ENCODE measurements around the gene CLEC18C.
A peak's percentile ranks its signal among the peaks of the same experiment; 100 is the strongest.
"Not testable (repeated sequence)": the region's sequence is repeated elsewhere in the genome, so short reads cannot be mapped to it uniquely, and the experiment has no call there.

CLEC18C gene

DNA sequence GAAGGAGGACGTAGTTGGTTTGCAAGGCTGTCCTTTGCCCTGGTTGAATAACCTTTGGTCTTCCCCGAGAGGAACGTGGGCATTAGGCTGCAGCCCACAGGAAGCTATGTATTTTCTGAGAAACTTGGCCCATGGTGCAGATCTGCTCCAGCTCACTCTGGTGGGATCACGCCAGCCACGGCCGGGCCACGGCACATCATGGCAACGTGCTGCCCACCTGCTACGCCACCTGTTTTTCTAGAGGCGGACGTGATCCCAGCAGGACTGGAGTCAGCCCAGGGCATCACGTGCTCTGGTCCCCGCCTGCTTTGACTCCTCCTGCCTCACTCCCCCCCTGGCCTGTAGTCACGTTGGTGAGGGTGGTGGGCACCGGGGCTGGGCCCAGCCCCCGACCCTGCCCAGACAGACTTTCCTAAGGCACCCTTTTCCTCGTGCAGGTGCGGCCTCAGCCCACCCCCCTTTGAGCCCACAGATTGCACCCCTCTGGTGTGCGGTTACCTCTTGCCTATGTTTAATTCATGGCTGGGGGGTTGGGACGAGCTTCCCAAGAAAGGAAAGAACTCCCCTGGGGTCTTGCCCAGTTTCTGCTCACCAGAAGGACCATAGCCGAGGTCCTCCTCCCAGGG lies at the start of gene CLEC18C:
CLEC18C (plus strand) TSS at position 576 of the 626 bp plus-strand sequence. CDS start 492 bp downstream, outside the sequence.
- DNase-seq: not testable (repeated sequence)

DNA sequence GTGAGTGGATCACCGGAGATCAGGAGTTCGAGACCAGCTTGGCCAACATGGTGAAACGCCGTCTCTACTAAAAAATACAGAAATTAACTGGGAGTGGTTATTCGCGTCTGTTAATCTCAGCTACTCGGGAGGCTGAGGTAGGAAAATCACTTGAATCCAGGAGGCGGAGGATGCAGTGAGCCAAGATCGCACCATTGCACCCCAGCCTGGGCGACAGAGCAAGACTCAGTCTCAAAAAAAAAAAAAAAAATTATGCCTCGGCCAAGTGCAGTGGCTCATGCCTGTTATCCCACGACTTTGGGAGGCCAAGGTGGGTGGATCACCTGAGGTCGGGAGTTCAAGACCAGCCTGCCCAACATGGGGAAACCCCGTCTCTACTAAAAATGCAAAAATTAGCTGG lies 49.8 kb upstream of the CLEC18C start:
- not testable (repeated sequence) for DNase-seq

DNA sequence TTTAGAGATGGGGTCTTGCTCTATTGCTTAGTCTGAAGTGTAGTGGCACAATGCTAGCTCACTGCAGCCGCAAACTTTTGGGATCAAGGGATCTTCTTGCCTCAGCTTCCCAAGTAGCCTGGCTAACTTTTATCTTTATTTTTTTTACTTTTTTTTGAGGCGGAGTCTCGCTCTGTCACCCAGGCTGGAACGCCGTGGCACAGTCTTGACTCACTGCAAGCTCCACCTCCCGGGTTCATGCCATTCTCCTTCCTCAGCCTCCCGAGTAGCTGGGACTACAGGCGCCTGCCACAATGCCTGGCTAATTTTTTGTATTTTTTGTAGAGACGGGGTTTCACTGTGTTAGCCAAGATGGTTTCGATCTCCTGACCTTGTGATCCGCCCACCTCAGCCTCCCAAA lies 47.4 kb upstream of the CLEC18C start:
- DNase-seq: not testable (repeated sequence)

DNA sequence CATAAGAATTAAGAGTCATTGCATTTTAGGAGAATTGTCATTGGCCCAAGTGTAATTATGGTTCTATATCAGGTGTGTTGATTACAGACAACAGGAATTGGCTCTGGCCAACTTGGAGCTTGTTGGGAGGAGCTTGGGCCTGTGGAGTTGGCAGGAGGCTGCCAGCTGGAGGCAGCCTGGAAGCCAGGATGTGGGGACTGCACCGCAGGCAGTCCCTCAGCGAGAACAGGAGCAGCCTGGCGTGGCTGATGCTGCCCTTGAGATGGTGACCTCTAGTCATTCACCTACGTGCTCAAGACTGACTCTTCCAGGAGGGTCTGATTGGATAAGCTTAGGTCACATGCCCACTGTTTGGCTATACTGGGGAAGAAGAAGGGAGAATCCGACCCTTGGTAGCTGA lies 45.9 kb upstream of the CLEC18C start:
- not testable (repeated sequence) for DNase-seq

DNA sequence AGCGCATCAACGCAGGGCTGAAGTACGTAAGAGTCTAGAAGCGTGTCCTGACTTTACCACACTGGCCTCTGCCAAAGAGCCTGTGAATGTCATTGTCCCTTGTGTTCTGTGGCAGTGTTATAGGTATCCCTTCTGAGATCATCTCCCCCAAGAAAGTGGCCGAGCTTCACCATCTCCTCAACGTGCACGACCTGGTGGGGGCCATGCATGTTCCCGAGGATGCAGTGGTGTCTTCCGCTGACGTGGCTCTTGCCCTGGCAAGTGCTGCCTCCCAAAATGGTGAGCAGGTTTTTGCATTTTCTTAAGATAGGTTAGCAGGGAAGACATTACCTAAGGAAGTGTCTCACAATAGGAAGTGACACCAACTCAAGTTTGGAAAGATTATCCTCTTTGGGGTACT lies 44.7 kb upstream of the CLEC18C start:
- not testable (repeated sequence) for DNase-seq

DNA sequence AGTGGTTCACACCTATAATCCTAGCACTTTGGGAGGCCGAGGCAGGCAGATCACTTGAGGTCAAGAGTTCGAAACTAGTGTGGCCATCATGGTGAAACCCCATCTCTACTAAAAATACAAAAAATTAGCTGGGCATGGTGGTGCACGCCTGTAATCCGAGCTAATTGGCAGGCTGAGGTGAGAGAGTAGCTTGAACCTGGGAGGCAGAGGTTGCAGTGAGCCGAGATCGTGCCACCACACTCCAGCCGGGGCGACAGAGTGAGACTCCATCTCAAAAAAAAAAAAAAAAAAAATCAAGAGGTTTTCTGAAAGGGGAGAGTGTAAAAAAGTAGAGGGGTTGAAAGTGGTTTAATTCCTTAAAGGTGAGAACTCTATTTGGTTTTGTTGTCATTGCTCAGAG lies 37.8 kb upstream of the CLEC18C start:
- not testable (repeated sequence) for DNase-seq

DNA sequence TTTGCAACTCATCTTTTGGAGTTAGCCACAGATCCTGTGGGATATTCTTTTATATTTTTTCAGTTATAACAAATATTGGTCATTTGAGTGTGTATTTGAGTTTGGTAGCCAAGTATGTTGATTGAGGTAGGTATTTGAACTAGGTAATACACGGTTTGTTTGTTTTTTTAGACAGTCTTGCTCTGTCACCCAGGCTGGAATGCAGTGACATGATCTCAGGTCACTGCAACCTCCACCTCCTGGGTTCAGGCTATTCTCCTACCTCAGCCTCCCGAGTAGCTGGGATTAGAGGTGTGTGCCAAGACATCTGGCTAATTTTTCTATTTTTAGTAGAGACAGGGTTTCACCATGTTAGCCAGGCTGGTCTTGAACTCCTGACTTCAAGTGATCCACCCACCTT lies 37.0 kb upstream of the CLEC18C start:
- not testable (repeated sequence) for DNase-seq

DNA sequence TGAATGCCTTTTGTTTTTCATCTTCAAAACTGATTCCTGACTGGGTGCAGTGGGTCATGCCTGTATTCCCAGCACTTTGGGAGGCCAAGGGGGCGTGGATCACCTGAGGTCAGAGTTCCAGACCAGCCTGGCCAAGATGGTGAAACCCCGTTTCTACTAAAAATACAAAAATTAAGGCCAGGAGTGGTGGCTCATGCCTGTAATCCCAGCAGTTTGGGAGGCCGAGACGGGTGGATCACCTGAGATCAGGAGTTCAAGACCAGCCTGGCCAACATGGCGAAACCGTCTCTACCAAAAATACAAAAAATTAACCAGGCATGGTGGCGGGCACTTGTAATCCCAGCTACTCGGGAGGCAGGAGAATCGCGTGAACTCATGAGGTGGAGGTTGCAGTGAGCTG lies 30.8 kb upstream of the CLEC18C start:
- DNase-seq: not testable (repeated sequence)

DNA sequence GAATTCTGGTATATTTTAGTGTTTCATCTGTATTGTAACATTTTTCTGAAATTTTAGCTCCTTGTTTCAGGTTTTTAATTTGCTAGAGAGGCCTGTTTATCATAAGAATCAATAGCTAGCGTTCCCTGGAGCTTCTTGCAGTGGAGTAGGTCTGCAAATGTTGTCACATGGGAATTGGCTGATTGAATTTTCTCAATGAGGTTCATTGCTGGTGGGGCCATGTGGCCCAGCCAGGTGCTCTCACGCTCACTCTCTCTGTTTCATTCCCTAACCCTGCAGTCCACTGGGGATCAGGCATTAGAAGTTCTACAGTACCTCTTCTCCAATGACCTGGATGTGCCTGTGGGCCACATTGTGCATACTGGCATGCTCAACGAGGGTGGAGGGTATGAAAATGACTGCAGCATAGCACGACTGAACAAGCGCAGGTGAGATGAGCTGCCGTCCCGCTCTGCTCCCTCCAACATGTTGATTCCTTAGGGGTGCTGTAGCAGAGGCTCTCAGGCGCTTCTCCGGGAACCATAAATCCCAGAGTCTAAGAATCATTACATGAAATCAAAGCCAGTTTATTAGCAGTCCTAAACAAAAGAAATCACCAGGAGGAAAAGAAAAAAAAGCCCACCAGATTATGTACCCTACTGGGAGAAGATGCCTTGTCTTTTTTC lies 30.2 kb upstream of the CLEC18C start:
- DNase-seq: not testable (repeated sequence)

DNA sequence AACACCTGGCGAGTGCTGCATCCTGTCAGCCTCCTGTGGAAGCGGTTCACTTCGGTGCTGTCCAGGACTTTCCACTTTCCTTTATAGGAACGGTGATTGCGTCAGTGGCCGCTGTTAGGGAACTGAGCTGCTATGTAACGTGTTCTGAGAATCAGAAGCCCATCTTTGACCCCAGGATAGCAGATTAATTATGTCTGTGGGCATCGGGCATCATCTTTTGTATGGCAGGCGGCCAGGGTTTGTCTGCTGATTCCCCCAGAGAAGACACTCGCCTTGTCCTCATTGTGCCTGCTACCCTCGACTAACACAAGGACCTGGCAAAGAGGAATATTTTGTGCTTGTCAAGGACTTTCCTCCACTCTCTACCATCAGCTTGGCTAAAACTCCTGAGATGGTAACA lies 25.7 kb upstream of the CLEC18C start:
- not testable (repeated sequence) for DNase-seq

DNA sequence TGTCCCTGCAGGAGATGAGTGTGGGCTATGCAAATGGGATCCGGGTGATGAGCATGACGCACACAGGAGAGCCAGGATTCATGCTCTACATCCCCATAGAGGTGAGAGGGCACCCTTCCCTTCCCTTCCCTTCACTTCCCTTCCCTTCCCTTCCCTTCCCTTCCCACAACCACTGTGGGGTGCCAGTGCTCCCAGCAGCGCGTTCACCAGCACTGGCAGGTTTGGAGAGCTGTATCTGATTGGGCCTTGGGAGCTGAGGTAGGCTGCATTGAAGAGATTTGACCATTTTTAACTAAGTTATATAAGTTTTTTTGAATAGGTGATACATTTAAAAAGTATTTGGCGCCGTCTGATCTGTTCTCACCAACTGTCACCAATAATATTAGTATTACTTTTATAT lies 25.1 kb upstream of the CLEC18C start:
- DNase-seq: not testable (repeated sequence)

DNA sequence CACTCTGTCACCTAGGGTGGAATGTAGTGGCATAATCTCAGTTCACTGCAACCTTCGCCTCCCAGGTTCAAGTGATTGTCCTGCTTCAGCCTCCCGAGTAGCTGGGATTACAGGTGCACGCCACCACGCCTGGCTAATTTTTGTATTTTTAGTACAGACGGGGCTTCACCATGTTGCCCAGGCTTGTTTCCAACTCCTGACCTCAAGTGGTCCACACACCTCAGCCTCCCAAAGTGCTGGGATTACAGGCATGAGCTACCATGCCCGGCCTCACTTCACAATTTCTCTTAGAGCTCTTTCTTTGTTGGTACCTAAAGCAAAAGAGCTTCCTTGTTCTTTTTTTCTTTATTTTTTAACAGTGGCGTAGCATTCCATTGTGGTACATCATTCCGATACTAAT lies 24.3 kb upstream of the CLEC18C start:
- not testable (repeated sequence) for DNase-seq

DNA sequence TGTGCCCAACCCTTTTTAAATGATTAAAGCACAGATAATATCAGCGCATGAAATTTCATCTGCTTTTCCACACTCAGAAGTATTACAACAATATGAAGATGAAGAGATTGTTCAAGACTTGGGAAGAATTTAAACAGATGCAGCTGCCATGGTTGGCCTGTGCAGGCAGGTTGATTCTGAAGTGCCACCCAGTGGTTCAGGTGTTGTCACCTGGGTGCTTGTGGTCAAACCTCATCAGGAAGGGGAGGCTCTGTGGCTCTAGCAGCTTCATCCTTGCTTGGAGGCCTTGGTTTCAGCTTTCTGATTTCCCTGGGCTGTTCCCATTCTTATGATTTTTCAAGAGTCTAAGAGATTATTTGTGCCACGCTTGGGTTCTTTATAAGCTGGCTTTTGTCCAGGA lies 22.2 kb upstream of the CLEC18C start:
- peak; percentile 18 for DNase-seq

DNA sequence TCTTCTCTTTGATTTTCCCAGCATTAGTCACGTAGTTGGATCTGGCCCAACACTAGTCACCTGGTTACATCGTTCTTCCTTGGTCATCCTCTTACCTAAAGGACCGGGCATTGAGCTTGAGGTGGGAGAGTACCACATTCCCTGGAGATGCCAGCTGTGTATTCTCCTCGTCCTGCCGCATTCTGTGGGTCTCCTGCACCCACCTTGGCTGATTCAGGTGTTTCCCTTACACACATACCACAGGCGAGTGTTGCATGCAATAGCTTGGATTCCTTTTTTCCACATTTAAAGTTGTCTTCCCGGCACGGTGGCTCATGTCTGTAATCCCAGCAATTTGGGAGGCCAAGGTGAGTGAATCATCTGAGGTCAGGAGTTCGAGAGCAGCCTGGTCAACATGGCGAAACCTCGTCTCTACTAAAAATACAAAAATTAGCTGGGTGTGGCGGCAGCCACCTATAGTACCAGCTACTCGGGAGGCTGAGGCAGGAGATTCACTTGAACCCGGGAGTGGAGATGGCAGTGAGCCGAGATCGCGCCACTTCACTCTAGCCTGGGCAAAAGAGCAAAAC lies 21.6 kb upstream of the CLEC18C start:
- peak; percentile 19 for DNase-seq

DNA sequence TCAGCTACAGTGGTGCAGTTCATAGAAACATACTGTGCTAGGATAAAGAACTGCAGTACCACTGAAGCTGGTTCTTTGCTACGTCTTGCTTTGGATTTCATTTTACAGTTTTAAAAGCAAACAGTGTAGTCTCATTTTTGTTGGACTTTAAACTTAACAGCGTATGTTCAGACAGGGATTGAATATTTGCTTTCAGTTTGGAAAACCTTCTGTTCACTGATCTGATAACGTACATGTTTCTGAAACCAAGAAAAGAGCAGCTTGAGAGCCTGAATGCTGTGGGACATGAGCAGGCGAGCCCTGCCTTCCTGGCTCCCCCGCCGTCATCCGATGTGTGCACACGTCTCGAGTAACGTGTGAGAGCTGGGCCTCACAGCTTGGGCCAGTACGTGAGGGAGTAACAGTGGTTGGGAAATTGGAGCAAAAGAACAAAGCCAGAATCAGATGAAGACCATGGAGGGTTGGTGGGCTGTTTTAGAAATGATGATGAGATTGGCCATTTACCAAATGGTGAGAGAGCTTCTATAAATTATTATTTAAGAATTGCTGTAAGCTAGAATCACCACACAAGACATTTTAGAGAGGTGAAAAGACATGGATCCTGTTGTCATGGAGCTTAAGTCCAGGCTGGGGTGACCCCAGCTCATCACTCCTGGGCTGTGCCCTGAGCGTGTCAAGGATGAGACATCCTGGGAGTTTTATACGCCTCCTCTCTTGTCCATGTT lies 20.8 kb upstream of the CLEC18C start:
- DNase-seq: no peak

DNA sequence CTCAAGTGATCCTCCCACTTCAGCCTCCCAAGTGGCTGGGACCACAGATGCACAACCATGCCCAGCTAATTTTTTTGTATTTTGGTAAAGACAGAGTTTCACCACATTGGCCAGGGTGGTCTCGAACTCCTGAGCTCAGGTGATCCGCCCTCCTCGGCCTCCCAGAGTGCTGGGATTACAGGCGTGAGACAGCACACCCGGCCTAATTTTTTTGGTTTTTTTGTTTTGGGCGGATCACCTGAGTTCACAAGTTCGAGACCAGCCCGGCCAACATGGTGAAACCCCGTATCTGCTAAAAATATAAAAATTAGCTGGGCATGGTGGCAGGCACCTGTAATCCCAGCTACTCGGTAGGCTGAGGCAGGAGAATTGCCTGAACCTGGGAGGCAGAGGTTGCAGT lies 18.9 kb upstream of the CLEC18C start:
- not testable (repeated sequence) for DNase-seq

DNA sequence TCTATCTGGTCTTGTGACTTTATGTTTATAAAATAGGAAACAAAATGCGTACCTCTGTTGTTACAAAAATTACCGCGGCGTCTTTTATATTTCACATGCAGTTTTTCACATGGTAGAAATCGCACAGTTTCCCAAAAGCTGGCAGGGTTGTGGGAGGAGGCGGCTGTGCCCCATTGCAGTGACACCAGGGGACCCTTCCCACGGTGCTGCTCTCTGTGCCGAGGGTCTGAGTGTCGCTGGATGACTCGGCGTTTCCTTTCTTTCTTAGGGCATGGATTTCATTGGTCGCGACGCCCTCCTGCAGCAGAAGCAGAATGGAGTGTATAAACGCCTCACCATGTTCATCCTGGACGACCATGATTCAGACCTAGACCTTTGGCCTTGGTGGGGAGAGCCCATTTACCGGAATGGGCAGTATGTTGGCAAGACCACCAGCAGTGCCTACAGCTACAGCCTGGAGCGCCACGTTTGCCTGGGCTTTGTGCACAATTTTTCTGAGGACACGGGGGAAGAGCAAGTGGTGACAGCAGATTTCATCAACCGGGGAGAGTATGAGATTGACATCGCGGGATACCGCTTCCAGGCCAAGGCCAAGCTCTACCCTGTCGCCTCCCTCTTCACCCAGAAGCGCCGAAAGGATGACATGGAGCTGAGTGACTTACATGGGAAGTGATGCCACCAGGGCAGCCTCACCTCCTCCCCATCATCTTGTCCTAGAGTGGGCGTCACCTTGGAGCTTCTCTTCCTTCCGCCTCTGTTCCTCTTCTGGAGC lies 17.2 kb upstream of the CLEC18C start:
- peak; percentile 20 for DNase-seq

DNA sequence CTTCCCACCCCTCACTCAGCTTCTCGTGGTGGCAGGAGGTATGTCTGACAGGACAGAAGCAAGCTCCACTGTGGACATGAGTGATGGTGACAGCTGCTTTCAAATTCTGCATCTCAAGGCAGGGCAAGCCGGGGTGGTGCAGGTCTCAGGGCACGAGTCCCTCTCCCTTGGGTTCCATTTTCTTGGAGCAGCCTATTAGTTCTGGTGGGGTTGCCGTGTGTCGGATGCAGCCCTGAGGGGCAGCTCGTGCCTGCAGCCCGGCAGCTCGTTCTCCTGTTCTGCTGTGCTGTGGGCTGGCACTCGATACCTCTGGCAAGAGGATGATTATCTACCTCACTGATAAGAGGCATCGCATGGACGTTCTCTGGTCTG lies 16.5 kb upstream of the CLEC18C start:
- no peak for DNase-seq

DNA sequence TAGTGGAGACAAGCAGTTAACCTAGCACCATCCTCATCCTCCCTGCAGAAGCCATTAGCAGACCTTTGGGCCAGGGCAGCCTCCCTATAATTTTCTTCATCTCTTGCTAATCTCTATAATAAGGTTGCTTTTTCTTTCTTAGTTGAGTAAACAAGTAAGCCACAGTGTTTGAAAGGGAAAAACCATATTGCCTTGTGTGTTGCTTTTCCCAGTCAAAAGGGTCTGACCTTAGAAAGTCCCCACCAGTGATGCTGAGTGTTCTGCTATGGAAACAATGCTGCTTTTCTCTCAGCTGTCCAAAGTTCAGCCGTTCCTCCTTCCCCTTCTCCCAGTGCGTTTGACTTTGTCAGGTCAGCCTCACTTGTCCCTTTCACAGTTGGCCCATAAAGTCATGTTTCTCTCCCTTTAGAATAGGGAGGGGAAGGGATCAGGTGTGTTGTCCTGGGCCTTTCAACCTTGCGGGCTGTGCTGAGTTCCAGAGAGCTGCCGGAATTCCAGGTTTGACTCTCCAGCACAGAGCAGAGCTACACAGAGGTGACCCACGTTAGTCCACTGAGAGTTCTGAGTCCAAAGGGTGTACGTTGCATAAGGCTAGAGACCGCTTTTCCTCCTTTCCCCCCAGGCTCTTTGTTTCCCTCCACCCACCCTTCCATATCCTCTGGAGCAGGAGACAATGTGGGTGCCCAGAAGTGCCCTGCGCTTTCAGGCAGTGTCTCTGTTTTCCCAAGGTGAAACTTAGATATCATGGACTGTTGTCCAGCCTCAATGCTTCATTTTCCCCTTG lies 15.9 kb upstream of the CLEC18C start:
- peak; percentile 8 for DNase-seq

DNA sequence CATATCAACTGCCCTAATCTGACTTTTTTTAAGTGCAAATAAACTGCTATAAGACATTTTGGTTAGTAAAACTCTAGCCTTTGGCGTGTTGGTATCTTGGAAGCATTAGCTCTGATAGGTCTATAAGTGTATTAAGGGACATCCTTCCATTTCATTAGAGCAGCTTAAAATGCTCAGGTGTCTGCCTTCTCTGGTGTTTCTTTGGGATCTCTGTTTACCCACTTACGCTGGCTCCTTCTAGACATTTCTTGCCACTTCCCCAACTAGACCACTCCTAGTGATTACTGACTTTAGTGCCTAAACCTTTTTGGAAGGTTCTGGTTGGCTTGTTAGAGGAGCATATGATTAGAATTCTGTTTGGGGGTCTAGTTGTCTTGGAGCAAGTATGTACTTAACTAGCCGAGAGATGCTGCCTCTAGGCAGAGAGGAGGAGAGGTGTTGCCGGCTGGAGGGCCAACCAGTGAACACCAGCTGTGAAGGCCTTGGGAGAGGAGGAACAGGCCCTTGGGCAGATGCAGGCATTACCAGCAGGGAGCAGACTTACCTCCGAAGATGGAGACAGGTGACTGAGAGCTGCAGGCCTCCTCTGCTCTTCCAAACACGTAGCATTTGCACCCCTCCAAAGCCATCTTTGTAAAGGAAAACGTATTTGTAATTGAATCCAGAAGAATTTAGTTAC lies 15.2 kb upstream of the CLEC18C start:
- peak; percentile 70 for DNase-seq

Data from 8988T (cell line).